ENCODE measurements around the gene CLIP2. TPM values are rescaled to one million over a fixed set of nuclear protein-coding genes. Genes with fewer than 3 reads are reported as not detected.
"Not testable (repeated sequence)": the region's sequence is repeated elsewhere in the genome, so short reads cannot be mapped to it uniquely, and the experiment has no call there.

Gene CLIP2
- total RNA-seq, 2 experiments from 2014 or later: 3.6 to 6.3 TPM

DNA sequence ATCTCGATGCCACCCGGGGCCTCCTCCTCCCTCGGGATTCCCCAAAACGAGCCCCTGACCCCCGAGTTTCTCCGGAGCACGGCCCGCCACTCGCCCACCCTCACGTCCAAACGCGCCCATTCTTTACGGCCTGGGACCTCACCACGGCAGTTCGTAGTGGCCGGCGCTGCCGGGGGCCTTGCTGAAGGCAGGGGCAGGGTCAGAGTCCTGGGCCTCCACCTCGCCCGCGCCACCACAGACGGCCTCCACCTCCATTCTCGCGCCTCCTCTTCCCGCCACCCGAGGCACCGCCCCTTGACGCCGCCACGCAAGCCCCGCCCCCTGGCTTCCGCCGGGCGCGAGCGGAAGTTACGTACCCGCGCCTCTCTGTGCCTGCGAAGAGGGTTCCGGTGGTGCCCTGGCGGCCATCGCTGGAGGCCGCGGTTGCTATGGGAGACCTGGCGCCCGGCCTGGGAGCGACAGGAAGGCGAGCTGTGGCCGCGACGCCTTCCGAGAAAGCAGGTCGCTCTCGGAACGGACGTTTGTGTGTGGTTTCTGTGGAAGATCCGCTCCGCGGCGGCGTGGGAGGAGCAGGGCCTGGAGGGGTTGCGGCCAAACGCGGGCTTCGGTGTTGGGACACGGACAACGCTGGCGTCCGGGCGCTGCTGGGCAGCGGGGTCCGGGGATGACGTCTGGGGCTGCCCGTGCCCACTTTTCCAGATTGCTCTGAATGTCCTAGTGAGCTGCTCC is 34.9 kb upstream of the CLIP2 start, which contains the start of gene RFC2:
Gene RFC2 (minus strand): TSS at position 271 of the 729 bp plus-strand sequence. CDS start 16 bp downstream, at position 255.
- CTCF ChIA-PET (ENCODE audit: unreplicated experiment): no interaction called here

DNA sequence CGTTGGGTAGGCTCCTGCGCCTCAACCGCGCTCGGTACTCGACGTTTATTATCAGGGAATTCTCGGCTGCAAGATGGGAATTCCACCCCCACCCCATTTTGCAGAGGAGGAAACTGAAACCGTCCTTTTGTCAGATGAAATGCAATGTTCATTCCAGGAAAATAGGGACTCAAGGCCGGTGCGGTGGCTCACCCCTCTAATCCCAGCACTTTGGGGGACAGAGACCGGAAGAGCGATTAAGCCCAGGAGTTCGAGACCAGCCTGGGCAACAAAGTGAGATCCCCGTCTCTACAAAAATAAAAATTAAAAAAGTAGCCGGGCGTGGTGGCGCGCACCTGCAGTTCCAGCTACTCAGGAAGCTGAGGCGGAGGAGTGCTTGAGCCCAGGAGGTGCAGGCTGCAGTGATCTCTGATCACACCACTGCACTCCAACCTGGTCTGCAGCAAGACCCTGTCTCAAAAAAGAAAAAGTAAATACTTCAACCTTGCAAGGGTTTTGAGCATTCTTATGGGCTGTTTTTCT is 34.3 kb upstream of the CLIP2 start:
- ChIA-PET POLR2A (no interaction called here), CTCF (ENCODE audit: unreplicated experiment) (no interaction called here)
- DNase-seq (ENCODE audit: low spot score): peak; percentile 36
- H3K79me2 ChIP-seq (ENCODE audit: insufficient read depth, low read depth, low read length): peaks cover 38% of the 10 kb centered on the region
- peak overlapping the region; percentile 71 for H3K4me2 ChIP-seq (ENCODE audit: low read length)
- no peaks in the 10 kb centered on the region for H4K20me1 ChIP-seq (ENCODE audit: insufficient read depth, low read length)
- intact Hi-C loops (cut with micrococcal nuclease; ENCODE audit: unreplicated experiment): loop anchor here (1.0 kb wide), 1 partner anchor 45 kb away; the partner anchor contains the start of gene LAT2
- H3K27ac ChIP-seq (ENCODE audit: low read depth, low read length, poor library complexity, severe bottlenecking): peak overlapping the region; percentile 44
- H2AFZ ChIP-seq (ENCODE audit: low read length): peak overlapping the region; percentile 56
- H3K4me1 ChIP-seq (ENCODE audit: insufficient read depth, low read length, poor library complexity, severe bottlenecking): peaks cover 45% of the 10 kb centered on the region
- H3K4me3 ChIP-seq (ENCODE audit: low read depth, low read length, poor library complexity, severe bottlenecking): peak overlapping the region; percentile 83
- H3K36me3 ChIP-seq (ENCODE audit: insufficient read depth, low read length): peaks cover 29% of the 10 kb centered on the region
- H3K9me3 ChIP-seq (ENCODE audit: low read length): no peaks in the 10 kb centered on the region
- BruUV-seq (replicated peaks): TSS peak; percentile 81
- no peak for TF ChIP-seq EZH2phosphoT487 (IDR thresholded peaks at IDR 0.05; ENCODE audit: borderline replicate concordance, low read depth, low read length)
- TF ChIP-seq, protein P1, sequence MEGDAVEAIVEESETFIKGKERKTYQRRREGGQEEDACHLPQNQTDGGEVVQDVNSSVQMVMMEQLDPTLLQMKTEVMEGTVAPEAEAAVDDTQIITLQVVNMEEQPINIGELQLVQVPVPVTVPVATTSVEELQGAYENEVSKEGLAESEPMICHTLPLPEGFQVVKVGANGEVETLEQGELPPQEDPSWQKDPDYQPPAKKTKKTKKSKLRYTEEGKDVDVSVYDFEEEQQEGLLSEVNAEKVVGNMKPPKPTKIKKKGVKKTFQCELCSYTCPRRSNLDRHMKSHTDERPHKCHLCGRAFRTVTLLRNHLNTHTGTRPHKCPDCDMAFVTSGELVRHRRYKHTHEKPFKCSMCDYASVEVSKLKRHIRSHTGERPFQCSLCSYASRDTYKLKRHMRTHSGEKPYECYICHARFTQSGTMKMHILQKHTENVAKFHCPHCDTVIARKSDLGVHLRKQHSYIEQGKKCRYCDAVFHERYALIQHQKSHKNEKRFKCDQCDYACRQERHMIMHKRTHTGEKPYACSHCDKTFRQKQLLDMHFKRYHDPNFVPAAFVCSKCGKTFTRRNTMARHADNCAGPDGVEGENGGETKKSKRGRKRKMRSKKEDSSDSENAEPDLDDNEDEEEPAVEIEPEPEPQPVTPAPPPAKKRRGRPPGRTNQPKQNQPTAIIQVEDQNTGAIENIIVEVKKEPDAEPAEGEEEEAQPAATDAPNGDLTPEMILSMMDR (conservative IDR thresholded peaks at IDR 0.05; ENCODE audit: low read length): no peak
- H3K9me2 ChIP-seq (ENCODE audit: insufficient read depth, low read length): no peaks in the 10 kb centered on the region

More for the DNA sequence above, 34.9 kb upstream of the CLIP2 start, which contains the start of gene RFC2:
- Histone ChIP-seq H3K4me2 (ENCODE audit: low read length) (peak within 1 kb of the TSS; percentile 93), H2AFZ (ENCODE audit: low read length) (peak within 1 kb of the TSS; percentile 56), H4K20me1 (ENCODE audit: insufficient read depth, low read length) (no peaks in the 10 kb centered on the region), H3K9me2 (ENCODE audit: insufficient read depth, low read length) (no peaks in the 10 kb centered on the region), H3K36me3 (ENCODE audit: insufficient read depth, low read length) (peaks cover 36% of the 10 kb centered on the region), H3K4me1 (ENCODE audit: insufficient read depth, low read length, poor library complexity, severe bottlenecking) (peaks cover 45% of the 10 kb centered on the region), H3K9me3 (ENCODE audit: low read length) (no peaks in the 10 kb centered on the region), H3K79me2 (ENCODE audit: insufficient read depth, low read depth, low read length) (peaks cover 38% of the 10 kb centered on the region), H3K27ac (ENCODE audit: low read depth, low read length, poor library complexity, severe bottlenecking) (peak within 1 kb of the TSS; percentile 63), H3K4me3 (ENCODE audit: low read depth, low read length, poor library complexity, severe bottlenecking) (peak within 1 kb of the TSS; percentile 83)
- peak; percentile 97 for DNase-seq (ENCODE audit: low spot score)
- TF ChIP-seq EZH2phosphoT487 (IDR thresholded peaks at IDR 0.05; ENCODE audit: borderline replicate concordance, low read depth, low read length): no peak
- TF ChIP-seq, protein P1 (conservative IDR thresholded peaks at IDR 0.05; ENCODE audit: low read length): no peak
- intact Hi-C loops (cut with micrococcal nuclease; ENCODE audit: unreplicated experiment): loop anchor here (1.0 kb wide), 1 partner anchor 44 kb away; the partner anchor contains the start of gene LAT2
- BruUV-seq (replicated peaks): no TSS peak
- POLR2A ChIA-PET: interaction anchor here (1.2 kb wide), 1 partner anchor 12 kb away, joined by 4 read pairs; no protein-coding TSS in a partner anchor

DNA sequence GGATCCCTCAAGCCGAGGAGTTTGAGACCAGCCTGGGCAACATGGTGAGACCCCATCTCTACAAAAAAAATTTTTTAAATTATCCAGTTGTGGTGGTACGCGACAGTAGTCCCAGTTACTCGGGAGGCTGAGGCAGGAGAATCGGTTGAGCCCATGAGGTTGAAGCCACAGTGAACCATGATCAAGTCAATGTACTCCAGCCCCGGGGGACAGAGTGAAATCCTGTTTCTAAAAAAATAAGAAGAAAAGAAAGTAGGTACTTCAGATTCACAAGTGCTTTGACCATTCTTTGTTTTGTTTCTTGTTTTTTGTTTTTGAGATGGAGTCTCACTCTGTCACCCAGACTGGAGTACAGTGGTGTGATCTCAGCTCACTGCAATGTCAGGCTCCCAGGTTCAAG is 33.7 kb upstream of the CLIP2 start:
- Histone ChIP-seq H3K79me2 (ENCODE audit: insufficient read depth, low read depth, low read length) (peaks cover 37% of the 10 kb centered on the region), H3K4me3 (ENCODE audit: low read depth, low read length, poor library complexity, severe bottlenecking) (peak overlapping the region; percentile 83), H3K4me1 (ENCODE audit: insufficient read depth, low read length, poor library complexity, severe bottlenecking) (peaks cover 45% of the 10 kb centered on the region), H3K36me3 (ENCODE audit: insufficient read depth, low read length) (peaks cover 24% of the 10 kb centered on the region), H3K4me2 (ENCODE audit: low read length) (peak overlapping the region; percentile 71), H2AFZ (ENCODE audit: low read length) (0 out of 2 replicates have a peak overlapping the region, but pooled peaks have one; percentile 56)
- H3K9me3 ChIP-seq (ENCODE audit: low read length); CTCF ChIA-PET (ENCODE audit: unreplicated experiment); H3K9me2 ChIP-seq (ENCODE audit: insufficient read depth, low read length); BruUV-seq (replicated peaks); intact Hi-C loops (cut with micrococcal nuclease; ENCODE audit: unreplicated experiment); DNase-seq (ENCODE audit: low spot score); H4K20me1 ChIP-seq (ENCODE audit: insufficient read depth, low read length); POLR2A ChIA-PET; H3K27ac ChIP-seq (ENCODE audit: low read depth, low read length, poor library complexity, severe bottlenecking): not testable (repeated sequence)

All from OCI-LY7 (cell line).